GM12872 (cell line): ENCODE data around the gene NARF.

Source experiments
- CTCF ChIP-seq: IDR thresholded peaks from 3 replicates; pipeline ENCODE4 v1.5.1; 2011; ENCODE audit warnings: low read depth, mild to moderate bottlenecking, low read length, moderate library complexity; ENCODE audit not compliant: insufficient read depth

NARF gene

GRCh38 chr17:82536512-82537201, 78.1 kb downstream of the NARF start:
- no peak for TF ChIP-seq CTCF
